HepG2 (cell line): ENCODE results near the gene NGRN. TPM values are rescaled to one million over a fixed set of nuclear protein-coding genes. Genes with fewer than 3 reads are reported as not detected.
A peak's percentile ranks its signal among the peaks of the same experiment; 100 is the strongest.

Experiments used
- ARNT2 ChIP-seq: sonication (generic); formaldehyde crosslinking; IDR thresholded peaks from 2 replicates; pipeline ENCODE4 v1.8.0; 2022; ENCODE audit warnings: mild to moderate bottlenecking, low read depth, missing genetic modification reagents, moderate library complexity
- FLYWCH1 ChIP-seq: sonication (generic); formaldehyde crosslinking; IDR thresholded peaks from 2 replicates; pipeline ENCODE4 v1.8.1; 2023; ENCODE audit warnings: mild to moderate bottlenecking, missing genetic modification reagents
- KAT7 ChIP-seq: IDR thresholded peaks from 2 replicates; pipeline ENCODE4 v1.6.1; 2018; ENCODE audit warnings: borderline replicate concordance, missing compliant biosample characterization
- MAZ ChIP-seq, 2 experiments: sonication (generic) in 1 of 2; formaldehyde crosslinking in 1 of 2; IDR thresholded peaks; 2 replicates each; pipeline versions ENCODE4 v1.5.0 to v1.6.1; 2012 to 2020; ENCODE audit warnings: low read depth in 2 of 2, mild to moderate bottlenecking in 2 of 2, borderline replicate concordance in 1 of 2, improper control_type of control experiment in 1 of 2, low read length in 1 of 2, missing genetic modification reagents in 1 of 2, moderate library complexity in 1 of 2
- MED8 ChIP-seq: sonication (generic); formaldehyde crosslinking; IDR thresholded peaks from 2 replicates; pipeline ENCODE4 v1.8.1; 2023; ENCODE audit warnings: mild to moderate bottlenecking, missing genetic modification reagents; ENCODE audit not compliant: insufficient replicate concordance
- NAIF1 ChIP-seq: sonication (generic); formaldehyde crosslinking; IDR thresholded peaks from 2 replicates; pipeline ENCODE4 v1.5.0; 2020; ENCODE audit warnings: mild to moderate bottlenecking, missing genetic modification reagents, borderline replicate concordance
- NBN ChIP-seq: fragments of 450-650 bp; conservative IDR thresholded peaks from 2 replicates; pipeline ENCODE4 v1.6.1; 2017
- ONECUT2 ChIP-seq: sonication (generic); formaldehyde crosslinking; IDR thresholded peaks from 2 replicates; pipeline ENCODE4 v1.4.0; 2020; ENCODE audit warnings: missing genetic modification reagents
- RELA ChIP-seq: sonication (generic); formaldehyde crosslinking; IDR thresholded peaks from 2 replicates; pipeline ENCODE4 v1.4.0; 2020; ENCODE audit warnings: missing genetic modification reagents
- ZFP36L2 ChIP-seq: sonication (generic); formaldehyde crosslinking; IDR thresholded peaks from 2 replicates; pipeline ENCODE4 v1.4.0; 2020; ENCODE audit warnings: missing genetic modification reagents
- ZKSCAN5 ChIP-seq: sonication (generic); formaldehyde crosslinking; IDR thresholded peaks from 2 replicates; pipeline ENCODE4 v1.5.1; 2020; ENCODE audit warnings: mild to moderate bottlenecking, missing genetic modification reagents
- ZNF3 ChIP-seq: IDR thresholded peaks from 2 replicates; pipeline ENCODE4 v1.7.0; 2017; ENCODE audit warnings: inconsistent platforms
- ZNF383 ChIP-seq: sonication (generic); formaldehyde crosslinking; IDR thresholded peaks from 2 replicates; pipeline ENCODE4 v1.4.0; 2020; ENCODE audit warnings: missing genetic modification reagents, mild to moderate bottlenecking, borderline replicate concordance
- ZNF646 ChIP-seq: sonication (generic); formaldehyde crosslinking; IDR thresholded peaks from 2 replicates; pipeline ENCODE4 v1.9.0; 2021; ENCODE audit warnings: mild to moderate bottlenecking, missing genetic modification reagents
- polyA plus RNA-seq, 8 experiments: library from polyadenylated mRNA; depleted of rRNA in 3 of 8; stranded (reverse) in 7 of 8; unstranded in 1 of 8; fragments of >200 nt; fragmentation: Illumina TruSeq in 4 of 8; extraction: Trizol in 4 of 8; gene quantifications; 2 replicates each; pipeline versions ENCODE4 v1.2.1 to v1.2.3, GENCODE V29; 2011 to 2016; ENCODE audit warnings: low read depth in 4 of 8, missing spikeins in 1 of 8, mixed read lengths in 1 of 8; ENCODE audit not compliant: insufficient read depth in 1 of 8
- total RNA-seq, 5 experiments: library from RNA; depleted of rRNA; stranded (reverse); fragments of >200 nt; fragmentation: Illumina TruSeq; extraction: Trizol; gene quantifications; 2 replicates each; pipeline ENCODE4 v1.2.3, GENCODE V29; 2016; ENCODE audit warnings: low read depth in 1 of 5
- TF ChIP-seq, protein P1 (sequence below), 2 experiments: sonication (generic) in 1 of 2; formaldehyde crosslinking in 1 of 2; IDR thresholded peaks; 2 replicates each; pipeline versions ENCODE4 v1.4.0 to v1.6.1; 2016 to 2020; ENCODE audit warnings: borderline replicate concordance in 1 of 2, low read depth in 1 of 2, mild to moderate bottlenecking in 1 of 2, missing genetic modification reagents in 1 of 2
- TF ChIP-seq, protein P2 (sequence below): sonication (generic); formaldehyde crosslinking; IDR thresholded peaks from 2 replicates; pipeline ENCODE4 v1.4.0; 2020; ENCODE audit warnings: mild to moderate bottlenecking, missing genetic modification reagents

Gene NGRN
- total and polyA plus RNA-seq, 2 of the 13 experiments (the other 11 are each of a cell fraction or from before 2014, with no cell fraction given): 39.8 to 63.7 TPM

DNA sequence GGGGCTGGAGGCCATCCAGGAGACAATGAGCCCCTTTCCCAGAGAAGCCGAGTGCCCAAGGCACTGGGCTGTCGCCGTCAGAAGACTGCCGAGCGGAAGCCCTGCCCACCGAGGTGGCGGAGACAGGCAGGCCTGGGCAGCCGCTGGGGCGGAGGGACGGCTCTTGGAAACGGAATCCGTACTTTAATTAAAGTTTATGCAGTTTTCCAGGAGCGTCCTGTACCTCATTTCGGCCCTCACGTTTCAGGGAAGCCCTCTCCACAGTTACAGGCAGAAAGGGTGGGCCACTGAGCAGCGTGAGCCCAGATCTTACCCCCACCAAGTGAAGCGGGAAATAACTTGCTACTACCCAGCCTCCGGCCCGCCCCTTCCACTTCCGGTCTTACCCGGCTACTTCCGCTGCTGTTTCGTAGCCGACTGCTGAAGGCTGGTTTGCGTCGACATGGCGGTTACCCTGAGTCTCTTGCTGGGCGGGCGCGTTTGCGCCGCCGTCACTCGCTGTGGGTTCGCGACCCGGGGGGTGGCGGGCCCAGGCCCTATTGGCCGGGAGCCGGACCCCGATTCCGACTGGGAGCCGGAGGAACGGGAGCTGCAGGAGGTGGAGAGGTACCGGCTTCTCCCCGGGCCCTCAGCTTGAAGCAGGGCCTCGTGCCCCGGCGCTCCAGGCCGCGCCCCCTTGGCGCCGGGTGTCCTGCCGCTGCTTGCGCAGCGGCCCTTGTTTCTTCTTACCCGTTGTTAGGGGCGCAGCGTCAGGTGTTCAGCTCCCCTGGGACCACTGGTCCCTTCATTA is at the start of gene NGRN (continued):
- TF ChIP-seq ZNF646 (CRISPR knock-in tag) (no peak), KAT7 (no peak; the same call in 1 of the 2 replicates), ARNT2 (no peak; the same call in 1 of the 2 replicates), RELA (CRISPR knock-in tag) (no peak), ONECUT2 (CRISPR knock-in tag) (peak; percentile 26; the same call in 1 of the 2 replicates), ZKSCAN5 (CRISPR knock-in tag) (no peak), ZFP36L2 (CRISPR knock-in tag) (0 out of 2 replicates have a peak, but pooled peaks have one; percentile 41), ZNF3 (CRISPR knock-in tag) (no peak), MED8 (CRISPR knock-in tag) (peak; percentile 90), FLYWCH1 (peak; percentile 81; the same call in 1 of the 2 replicates), MAZ (IDR thresholded peaks at IDR 0.05; ENCODE audit: borderline replicate concordance, low read depth, low read length) (no peak), MAZ (CRISPR knock-in tag; IDR thresholded peaks at IDR 0.05; ENCODE audit: low read depth) (peak; percentile 38; the same call in 1 of the 2 replicates), ZNF383 (no peak), NAIF1 (CRISPR knock-in tag) (peak; percentile 67; the same call in 1 of the 2 replicates), NBN (no peak)
- TF ChIP-seq, protein P1, sequence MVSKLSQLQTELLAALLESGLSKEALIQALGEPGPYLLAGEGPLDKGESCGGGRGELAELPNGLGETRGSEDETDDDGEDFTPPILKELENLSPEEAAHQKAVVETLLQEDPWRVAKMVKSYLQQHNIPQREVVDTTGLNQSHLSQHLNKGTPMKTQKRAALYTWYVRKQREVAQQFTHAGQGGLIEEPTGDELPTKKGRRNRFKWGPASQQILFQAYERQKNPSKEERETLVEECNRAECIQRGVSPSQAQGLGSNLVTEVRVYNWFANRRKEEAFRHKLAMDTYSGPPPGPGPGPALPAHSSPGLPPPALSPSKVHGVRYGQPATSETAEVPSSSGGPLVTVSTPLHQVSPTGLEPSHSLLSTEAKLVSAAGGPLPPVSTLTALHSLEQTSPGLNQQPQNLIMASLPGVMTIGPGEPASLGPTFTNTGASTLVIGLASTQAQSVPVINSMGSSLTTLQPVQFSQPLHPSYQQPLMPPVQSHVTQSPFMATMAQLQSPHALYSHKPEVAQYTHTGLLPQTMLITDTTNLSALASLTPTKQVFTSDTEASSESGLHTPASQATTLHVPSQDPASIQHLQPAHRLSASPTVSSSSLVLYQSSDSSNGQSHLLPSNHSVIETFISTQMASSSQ (IDR thresholded peaks at IDR 0.05; ENCODE audit: low read depth): no peak
- TF ChIP-seq, protein P1 (CRISPR knock-in tag; IDR thresholded peaks at IDR 0.05; ENCODE audit: borderline replicate concordance): no peak; the same call in 1 of the 2 replicates
- TF ChIP-seq, protein P2, sequence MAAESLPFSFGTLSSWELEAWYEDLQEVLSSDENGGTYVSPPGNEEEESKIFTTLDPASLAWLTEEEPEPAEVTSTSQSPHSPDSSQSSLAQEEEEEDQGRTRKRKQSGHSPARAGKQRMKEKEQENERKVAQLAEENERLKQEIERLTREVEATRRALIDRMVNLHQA (CRISPR knock-in tag): no peak
